ENCODE results near the gene SUN1.

Gene SUN1

GRCh38 chr7:886626-887487 is 54.6 kb downstream of the SUN1 start:
- no peaks in the 10 kb centered on the region for H3K4me1 ChIP-seq (ENCODE audit: low read length)
- peaks cover 76% of the 10 kb centered on the region for H3K79me2 ChIP-seq (ENCODE audit: low read length)
- TF ChIP-seq CTCF (IDR thresholded peaks at IDR 0.05; ENCODE audit: low read length) = no peak
- TF ChIP-seq EZH2phosphoT487 (IDR thresholded peaks at IDR 0.05; ENCODE audit: low read length) = no peak
- no peak for TF ChIP-seq EZH2 (optimal IDR thresholded peaks at IDR 0.05; ENCODE audit: low read depth, low read length)
- no peaks in the 10 kb centered on the region for H3F3A ChIP-seq (ENCODE audit: insufficient read depth, low read length)
- H3K4me2 ChIP-seq (ENCODE audit: low read depth, low read length) = no peak overlapping the region
- no peaks in the 10 kb centered on the region for H3K9me3 ChIP-seq (replicated peaks; ENCODE audit: insufficient read depth, low read length)
- no peak overlapping the region for H3K9ac ChIP-seq (ENCODE audit: low read length)
- no peak overlapping the region for H3K4me3 ChIP-seq (ENCODE audit: low read length)
- H3K9me2 ChIP-seq (replicated peaks; ENCODE audit: insufficient read depth, low read length) = no peaks in the 10 kb centered on the region
- no peak overlapping the region for H3K27ac ChIP-seq (ENCODE audit: low read length)
- no peak for DNase-seq
- peaks cover 12% of the 10 kb centered on the region for H3K36me3 ChIP-seq (replicated peaks; ENCODE audit: insufficient read depth, low read length)
- H2AFZ ChIP-seq (ENCODE audit: low read length) = no peak overlapping the region
- no peaks in the 10 kb centered on the region for H3K27me3 ChIP-seq (replicated peaks; ENCODE audit: insufficient read depth, low read length)
- H4K20me1 ChIP-seq (ENCODE audit: insufficient read depth, low read length) = no peaks in the 10 kb centered on the region

- Histone ChIP-seq H3K9me2 (replicated peaks; ENCODE audit: insufficient read depth, low read length) (no peaks in the 10 kb centered on the region), H3K27ac (ENCODE audit: low read length) (no peak overlapping the region), H3K79me2 (ENCODE audit: low read length) (peaks cover 70% of the 10 kb centered on the region), H4K20me1 (ENCODE audit: insufficient read depth, low read length) (no peaks in the 10 kb centered on the region), H3F3A (ENCODE audit: insufficient read depth, low read length) (no peaks in the 10 kb centered on the region), H3K4me1 (ENCODE audit: low read length) (no peaks in the 10 kb centered on the region), H2AFZ (ENCODE audit: low read length) (no peak overlapping the region), H3K27me3 (replicated peaks; ENCODE audit: insufficient read depth, low read length) (no peaks in the 10 kb centered on the region), H3K4me3 (ENCODE audit: low read length) (no peak overlapping the region), H3K36me3 (replicated peaks; ENCODE audit: insufficient read depth, low read length) (peaks cover 12% of the 10 kb centered on the region), H3K9ac (ENCODE audit: low read length) (no peak overlapping the region), H3K4me2 (ENCODE audit: low read depth, low read length) (no peak overlapping the region), H3K9me3 (replicated peaks; ENCODE audit: insufficient read depth, low read length) (no peaks in the 10 kb centered on the region)
- TF ChIP-seq CTCF (IDR thresholded peaks at IDR 0.05; ENCODE audit: low read length) (no peak), EZH2phosphoT487 (IDR thresholded peaks at IDR 0.05; ENCODE audit: low read length) (no peak), EZH2 (optimal IDR thresholded peaks at IDR 0.05; ENCODE audit: low read depth, low read length) (no peak)
- DNase-seq = no peak
Observed at GRCh38 chr7:887488-887820, 55.2 kb downstream of the SUN1 start.

- Histone ChIP-seq H3K27ac (ENCODE audit: low read length) (no peak overlapping the region), H3K4me2 (ENCODE audit: low read depth, low read length) (no peak overlapping the region), H3K9me2 (replicated peaks; ENCODE audit: insufficient read depth, low read length) (no peaks in the 10 kb centered on the region), H3K9ac (ENCODE audit: low read length) (no peak overlapping the region), H3K9me3 (replicated peaks; ENCODE audit: insufficient read depth, low read length) (no peaks in the 10 kb centered on the region), H3K4me1 (ENCODE audit: low read length) (no peaks in the 10 kb centered on the region), H3K79me2 (ENCODE audit: low read length) (peaks cover 61% of the 10 kb centered on the region), H3K27me3 (replicated peaks; ENCODE audit: insufficient read depth, low read length) (no peaks in the 10 kb centered on the region), H2AFZ (ENCODE audit: low read length) (no peak overlapping the region), H3F3A (ENCODE audit: insufficient read depth, low read length) (no peaks in the 10 kb centered on the region), H3K36me3 (replicated peaks; ENCODE audit: insufficient read depth, low read length) (peaks cover 12% of the 10 kb centered on the region), H3K4me3 (ENCODE audit: low read length) (no peak overlapping the region), H4K20me1 (ENCODE audit: insufficient read depth, low read length) (no peaks in the 10 kb centered on the region)
- TF ChIP-seq EZH2 (optimal IDR thresholded peaks at IDR 0.05; ENCODE audit: low read depth, low read length) = no peak
- no peak for TF ChIP-seq EZH2phosphoT487 (IDR thresholded peaks at IDR 0.05; ENCODE audit: low read length)
- TF ChIP-seq CTCF (IDR thresholded peaks at IDR 0.05; ENCODE audit: low read length) = no peak
- no peak for DNase-seq
Observed at GRCh38 chr7:888081-889024, 56.1 kb downstream of the SUN1 start.
